GM12891 (cell line): ENCODE data around the gene SHROOM3.
"Not testable (repeated sequence)": the region's sequence is repeated elsewhere in the genome, so short reads cannot be mapped to it uniquely, and the experiment has no call there.

Experiments
- PAX5 ChIP-seq: IDR thresholded peaks from 2 replicates; pipeline ENCODE4 v1.6.1; 2011; ENCODE audit warnings: low read length, moderate library complexity, mild to moderate bottlenecking; ENCODE audit not compliant: insufficient read depth, severe bottlenecking
- POLR2A ChIP-seq: IDR thresholded peaks from 2 replicates; pipeline ENCODE4 v1.6.1; 2011; ENCODE audit warnings: low read depth, low read length, control low read depth
- POLR2AphosphoS5 ChIP-seq: IDR thresholded peaks from 2 replicates; pipeline ENCODE4 v1.6.1; 2011; ENCODE audit warnings: low read depth, low read length, control low read depth
- SPI1 ChIP-seq: IDR thresholded peaks from 2 replicates; pipeline ENCODE4 v1.6.1; 2011; ENCODE audit warnings: low read depth, low read length, control low read depth
- TAF1 ChIP-seq: IDR thresholded peaks from 2 replicates; pipeline ENCODE4 v1.6.1; 2011; ENCODE audit warnings: low read depth, low read length, control low read depth

- not testable (repeated sequence) for TF ChIP-seq POLR2AphosphoS5, POLR2A, TAF1, SPI1, PAX5
Measured at GRCh38 chr4:76454073-76454472, 19.0 kb downstream of the SHROOM3 start.
